ENCODE measurements around the gene S100A8. TPM values are rescaled to one million over a fixed set of nuclear protein-coding genes. Genes with fewer than 3 reads are reported as not detected.

S100A8 gene
- total and polyA plus RNA-seq, 11 donors = 6.0 to 199 (median 32.3) TPM

GRCh38 chr1:153354515-153355193 lies 36.2 kb downstream of the S100A8 start:
- no peak for ATAC-seq
- no peak for DNase-seq
- H3K27ac ChIP-seq = no peak overlapping the region
- no peaks in the 10 kb centered on the region for H3K9me3 ChIP-seq
- WGBS, 4 donors = 67 to 84% (median 74%) methylated on average over 8 of the region's 8 CpGs
- H3K27me3 ChIP-seq = peaks cover 0 to 18% (median 7%) of the 10 kb centered on the region in 9 donors
- no peak for TF ChIP-seq POLR2A (IDR thresholded peaks at IDR 0.05)
- TF ChIP-seq CTCF (IDR thresholded peaks at IDR 0.05) = no peak
- no peaks in the 10 kb centered on the region for H3K36me3 ChIP-seq
- H3K4me1 ChIP-seq = peaks cover 0 to 18% (median 0%) of the 10 kb centered on the region in 12 donors
- intact Hi-C loops (cut with DNase I) = loop anchor here in 6 of 10 donors (1.0 to 10.0 kb wide), 4 partner anchors 50 to 220 kb away; partner anchors contain the start of gene S100A2 (in 5 of the 6)
- H3K4me3 ChIP-seq = no peak overlapping the region

- WGBS, 4 donors = 71 to 90% (median 84%) methylated on average over 7 of the region's 7 CpGs
- Histone ChIP-seq H3K27ac (no peak overlapping the region), H3K4me3 (no peak overlapping the region), H3K27me3 (peaks cover 0 to 31% (median 14%) of the 10 kb centered on the region in 9 donors), H3K4me1 (peaks cover 0 to 17% (median 0%) of the 10 kb centered on the region in 12 donors), H3K36me3 (no peaks in the 10 kb centered on the region), H3K9me3 (no peaks in the 10 kb centered on the region)
- intact Hi-C loops (cut with DNase I) = loop anchor here in 8 of 10 donors (1.0 to 10.0 kb wide), 5 partner anchors 51 to 221 kb away; partner anchors contain the start of gene S100A2 (in 5 of the 8)
- DNase-seq = no peak
- ATAC-seq = no peak
- TF ChIP-seq CTCF (IDR thresholded peaks at IDR 0.05) (peak in 7 of 12 donors; percentile 15 to 41 (median 22)), POLR2A (IDR thresholded peaks at IDR 0.05) (no peak)
Measured at GRCh38 chr1:153353226-153353947, 37.5 kb downstream of the S100A8 start.

- peak; percentile 52 to 73 (median 63) for DNase-seq
- Histone ChIP-seq H3K9me3 (no peaks in the 10 kb centered on the region), H3K36me3 (no peaks in the 10 kb centered on the region), H3K4me3 (no peak overlapping the region), H3K27me3 (peaks cover 0 to 38% (median 14%) of the 10 kb centered on the region in 9 donors), H3K27ac (no peak overlapping the region), H3K4me1 (peaks cover 0 to 13% (median 0%) of the 10 kb centered on the region in 12 donors)
- peak; percentile 63 to 88 (median 78) for ATAC-seq
- WGBS, 4 donors = 0 to 1% (median 0%) methylated on average over 4 of the region's 4 CpGs
- intact Hi-C loops (cut with DNase I) = loop anchor here (1.0 to 10.0 kb wide), 6 partner anchors 52 to 222 kb away; partner anchors contain the start of gene S100A2 (in 5 of the 10)
- TF ChIP-seq POLR2A (IDR thresholded peaks at IDR 0.05) (no peak), CTCF (IDR thresholded peaks at IDR 0.05) (peak; percentile 82 to 96 (median 92))
Measured at GRCh38 chr1:153352523-153352922, 38.4 kb downstream of the S100A8 start.

Data from heart left ventricle (tissue), 16 donors.